H1 (cell line): Measurements from ENCODE around the gene SUSD5. TPM values are rescaled to one million over a fixed set of nuclear protein-coding genes. Genes with fewer than 3 reads are reported as not detected.

Source experiments
- CTCF ChIA-PET: fragments of 300-600 bp; sonication (Branson Sonifier 250); formaldehyde crosslinking; loops from one replicate; lab custom pipeline; 2021; ENCODE audit not compliant: partially characterized antibody; lab: Charles Lee
- POLR2A ChIA-PET: fragments of 300-600 bp; sonication (Branson Sonifier 250); formaldehyde crosslinking; loops from one replicate; lab custom pipeline; 2021; ENCODE audit warnings: inconsistent platforms; ENCODE audit not compliant: partially characterized antibody; lab: Charles Lee
- DNase-seq, 2 experiments: peaks; one replicate each; pipeline versions ENCODE4 v3.0.0 to v3.0.0-alpha.2; 2010 to 2022; ENCODE audit warnings: low spot score in 2 of 2, low read depth in 1 of 2, mixed read lengths in 1 of 2
- FAIRE-seq: peaks from 2 replicates; lab custom pipeline; 2011; peaks lifted over from hg19 to GRCh38; lab: Jason Lieb, UNC
- H2AFZ ChIP-seq: 2 replicates; pipeline ENCODE4 v1.8.1; 2012; ENCODE audit warnings: low read length, inconsistent platforms
- H2AK5ac ChIP-seq: 2 replicates; pipeline ENCODE4 v1.6.1; 2013; ENCODE audit warnings: low read depth, low read length
- H2BK120ac ChIP-seq: replicated peaks from 2 replicates; pipeline ENCODE3; 2013; ENCODE audit warnings: low read depth, low read length, inconsistent platforms
- H2BK12ac ChIP-seq: 2 replicates; pipeline ENCODE4 v1.6.1; 2013; ENCODE audit warnings: low read depth, low read length
- H2BK15ac ChIP-seq: 2 replicates; pipeline ENCODE4 v1.6.1; 2013; ENCODE audit warnings: low read length
- H2BK20ac ChIP-seq: 2 replicates; pipeline ENCODE4 v1.6.1; 2013; ENCODE audit warnings: low read length
- H2BK5ac ChIP-seq: 2 replicates; pipeline ENCODE4 v1.6.1; 2013; ENCODE audit warnings: low read depth, low read length
- H3K14ac ChIP-seq: 2 replicates; pipeline ENCODE4 v1.6.1; 2013; ENCODE audit warnings: inconsistent platforms; ENCODE audit not compliant: insufficient read length
- H3K18ac ChIP-seq: 2 replicates; pipeline ENCODE4 v1.6.1; 2013; ENCODE audit warnings: low read length; ENCODE audit errors: extremely low read depth
- H3K23ac ChIP-seq: 2 replicates; pipeline ENCODE4 v1.6.1; 2013; ENCODE audit warnings: inconsistent platforms; ENCODE audit not compliant: insufficient read length
- H3K23me2 ChIP-seq: 2 replicates; pipeline ENCODE4 v1.6.1; 2013; ENCODE audit warnings: low read depth, low read length
- H3K27ac ChIP-seq: 2 replicates; pipeline ENCODE4 v1.6.1; 2011; ENCODE audit warnings: low read depth, low read length, inconsistent platforms
- H3K27me3 ChIP-seq, 4 experiments: replicated peaks in 1 of 4; 1 replicate in 1 of 4; 2 replicates in 3 of 4; pipeline versions ENCODE4 v1.6.1 to v1.8.1; 2011 to 2013; ENCODE audit warnings: low read length in 3 of 4, mild to moderate bottlenecking in 3 of 4, inconsistent platforms in 2 of 4, mixed read lengths in 2 of 4, moderate library complexity in 1 of 4; ENCODE audit not compliant: control insufficient read depth in 3 of 4, insufficient read depth in 3 of 4; ENCODE audit errors: extremely low read depth in 1 of 4
- H3K36me3 ChIP-seq, 4 experiments: 2 replicates each; pipeline versions ENCODE4 v1.6.1 to v1.8.1; 2011 to 2013; ENCODE audit warnings: mild to moderate bottlenecking in 4 of 4, low read length in 3 of 4, moderate library complexity in 2 of 4, control low read depth in 1 of 4, inconsistent platforms in 1 of 4; ENCODE audit not compliant: insufficient read depth in 4 of 4, control insufficient read depth in 2 of 4
- H3K4ac ChIP-seq: replicated peaks from 2 replicates; pipeline ENCODE3; 2013; ENCODE audit warnings: low read length, low read depth, mixed read lengths, inconsistent platforms; ENCODE audit not compliant: insufficient read length
- H3K4me1 ChIP-seq, 4 experiments: replicated peaks in 1 of 4; 1 replicate in 1 of 4; 2 replicates in 3 of 4; pipeline versions ENCODE4 v1.6.1 to v1.8.1; 2011 to 2013; ENCODE audit warnings: low read length in 3 of 4, inconsistent platforms in 2 of 4, mixed read lengths in 1 of 4; ENCODE audit not compliant: insufficient read depth in 4 of 4, control insufficient read depth in 3 of 4
- H3K4me2 ChIP-seq, 2 experiments: 2 replicates each; pipeline versions ENCODE4 v1.6.1 to v1.8.1; 2011 to 2013; ENCODE audit warnings: low read depth in 2 of 2, low read length in 2 of 2, control low read depth in 1 of 2, inconsistent platforms in 1 of 2, mild to moderate bottlenecking in 1 of 2; ENCODE audit not compliant: insufficient read depth in 1 of 2
- H3K4me3 ChIP-seq, 4 experiments: fragments of 200-600, 300-600 bp in 1 of 4; sonication (generic), shearing (Covaris generic), sonication (Bioruptor Twin) in 1 of 4; 2 replicates each; pipeline versions ENCODE4 v1.5.1 to v1.8.1; 2011 to 2016; ENCODE audit warnings: low read length in 4 of 4, low read depth in 3 of 4, control low read depth in 2 of 4, inconsistent platforms in 2 of 4, mild to moderate bottlenecking in 2 of 4, mixed read lengths in 1 of 4, moderate library complexity in 1 of 4; ENCODE audit not compliant: insufficient read depth in 2 of 4; ENCODE audit errors: extremely low read depth in 1 of 4
- H3K56ac ChIP-seq: replicated peaks from 2 replicates; pipeline ENCODE3; 2013; ENCODE audit warnings: low read depth, mild to moderate bottlenecking, mixed read lengths, low read length, inconsistent platforms; ENCODE audit not compliant: insufficient read length
- H3K79me1 ChIP-seq: 2 replicates; pipeline ENCODE4 v1.6.1; 2013; ENCODE audit warnings: low read depth, low read length, control low read depth
- H3K79me2 ChIP-seq, 2 experiments: 2 replicates each; pipeline versions ENCODE4 v1.6.1 to v1.8.1; 2012 to 2013; ENCODE audit warnings: low read length in 2 of 2, mild to moderate bottlenecking in 2 of 2, inconsistent platforms in 1 of 2; ENCODE audit not compliant: insufficient read depth in 2 of 2, control insufficient read depth in 1 of 2
- H3K9ac ChIP-seq, 4 experiments: replicated peaks in 1 of 4; 1 replicate in 1 of 4; 2 replicates in 3 of 4; pipeline versions ENCODE4 v1.6.1 to v1.8.1; 2011 to 2013; ENCODE audit warnings: low read depth in 3 of 4, low read length in 3 of 4, control low read depth in 2 of 4, mild to moderate bottlenecking in 2 of 4, moderate library complexity in 2 of 4, inconsistent platforms in 1 of 4; ENCODE audit errors: extremely low read depth in 1 of 4
- H3K9me3 ChIP-seq, 2 experiments: 2 replicates each; pipeline versions ENCODE4 v1.6.1 to v1.8.1; 2012 to 2013; ENCODE audit warnings: mild to moderate bottlenecking in 2 of 2, moderate library complexity in 2 of 2, control low read depth in 1 of 2, inconsistent platforms in 1 of 2, low read depth in 1 of 2, low read length in 1 of 2, mixed read lengths in 1 of 2; ENCODE audit not compliant: insufficient read depth in 2 of 2
- H4K20me1 ChIP-seq, 2 experiments: replicated peaks in 1 of 2; 2 replicates each; pipeline versions ENCODE3 to v1.8.1; 2011 to 2013; ENCODE audit warnings: inconsistent platforms in 2 of 2, low read length in 2 of 2, mild to moderate bottlenecking in 1 of 2; ENCODE audit not compliant: insufficient read depth in 2 of 2, control insufficient read depth in 1 of 2
- H4K5ac ChIP-seq: 2 replicates; pipeline ENCODE4 v1.6.1; 2013; ENCODE audit warnings: low read length, low read depth, mixed read lengths, inconsistent platforms; ENCODE audit not compliant: insufficient read length
- H4K8ac ChIP-seq: 2 replicates; pipeline ENCODE4 v1.8.0; 2013; ENCODE audit warnings: mild to moderate bottlenecking, moderate library complexity, low read length, inconsistent platforms; ENCODE audit not compliant: insufficient read depth; ENCODE audit errors: extremely low read depth
- H4K91ac ChIP-seq: replicated peaks from 2 replicates; pipeline ENCODE3; 2013; ENCODE audit warnings: low read length, mixed read lengths, inconsistent platforms; ENCODE audit not compliant: insufficient read length
- E2F6 ChIP-seq: IDR thresholded peaks from 2 replicates; pipeline ENCODE4 v1.6.1; 2012; ENCODE audit warnings: inconsistent platforms
- MAFK ChIP-seq: IDR thresholded peaks from 2 replicates; pipeline ENCODE4 v1.6.1; 2012; ENCODE audit warnings: low read depth, mild to moderate bottlenecking, improper control_type of control experiment, low read length
- POLR2AphosphoS5 ChIP-seq: IDR thresholded peaks from 2 replicates; pipeline ENCODE4 v1.6.1; 2011; ENCODE audit warnings: low read depth, low read length
- RXRA ChIP-seq: IDR thresholded peaks from 2 replicates; pipeline ENCODE4 v1.6.1; 2011; ENCODE audit warnings: low read depth, mild to moderate bottlenecking, low read length, moderate library complexity; ENCODE audit not compliant: insufficient read depth
- SRF ChIP-seq: IDR thresholded peaks from 2 replicates; pipeline ENCODE4 v1.6.1; 2011; ENCODE audit warnings: mild to moderate bottlenecking, low read depth, low read length, moderate library complexity
- WGBS, 2 experiments: shearing (Covaris generic) in 1 of 2; methylation state at CpG; one replicate each; pipeline versions ENCODE4 v1.1.6 to v1.1.7; 2013 to 2015; ENCODE audit warnings: low lambda C conversion rate in 2 of 2, mixed read lengths in 2 of 2, inconsistent platforms in 1 of 2, low coverage in 1 of 2, missing lambda C conversion rate in 1 of 2; ENCODE audit not compliant: insufficient replicate concordance in 2 of 2, insufficient coverage in 1 of 2, insufficient read length in 1 of 2; ENCODE audit errors: extremely low coverage in 1 of 2, missing lambda C conversion rate in 1 of 2; 5-methylcytosine and 5-hydroxymethylcytosine counted together
- polyA plus RNA-seq, 7 experiments: library from polyadenylated mRNA; depleted of rRNA in 3 of 7; stranded (reverse) in 5 of 7; unstranded in 2 of 7; fragments of >200 nt in 5 of 7; fragments of 200-250 nt in 2 of 7; gene quantifications; 1 replicate in 5 of 7; 2 replicates in 1 of 7; 4 replicates in 1 of 7; pipeline versions ENCODE4 v1.2.1 to v1.2.3, GENCODE V29; 2011 to 2013; ENCODE audit warnings: missing spikeins in 2 of 7, mixed read lengths in 2 of 7
- total RNA-seq: library from RNA; stranded (reverse); fragmentation: NEBNext Ultra II Directional; extraction: Animal tissue kit (Norgen Biotek cat#: 25700); gene quantifications from 2 replicates; pipeline ENCODE4 v1.2.1, GENCODE V29; 2021

SUSD5 gene
- total and polyA plus RNA-seq, 2 of the 8 experiments (the other 6 are each of a cell fraction or from before 2014, with no cell fraction given) = 0.92 to 3.3 TPM

- Histone ChIP-seq H2BK20ac (no peak overlapping the region), H4K20me1 (peaks cover 0 to 2% of the 10 kb centered on the region in 2 experiments), H3K36me3 (peaks cover 5 to 27% (median 12%) of the 10 kb centered on the region in 4 experiments), H4K5ac (no peak overlapping the region), H3K23ac (no peak overlapping the region), H3K4ac (no peak overlapping the region), H3K9ac (no peak overlapping the region), H2AK5ac (no peak overlapping the region), H2BK12ac (no peak overlapping the region), H3K27ac (no peak overlapping the region), H3K18ac (no peak overlapping the region), H2BK120ac (no peak overlapping the region), H2BK5ac (no peak overlapping the region), H2AFZ (no peak overlapping the region), H4K8ac (no peak overlapping the region), H3K4me2 (no peak overlapping the region), H3K56ac (no peak overlapping the region), H3K27me3 (no peaks in the 10 kb centered on the region), H3K23me2 (no peaks in the 10 kb centered on the region), H3K9me3 (no peaks in the 10 kb centered on the region), H3K14ac (no peak overlapping the region), H3K79me1 (no peaks in the 10 kb centered on the region), H4K91ac (no peak overlapping the region), H2BK15ac (no peak overlapping the region), H3K4me1 (peaks cover 0 to 6% (median 5%) of the 10 kb centered on the region in 4 experiments; a peak in 6 of 7 replicates), H3K4me3 (no peak overlapping the region), H3K79me2 (no peaks in the 10 kb centered on the region)
- FAIRE-seq (no peak), DNase-seq (no peak)
- ChIA-PET POLR2A (interaction anchor here (0.7 kb wide), 1 partner anchor 476 kb away, joined by 3 read pairs; no protein-coding TSS in a partner anchor), CTCF (interaction anchor here (0.6 to 5.4 kb wide), 8 partner anchors 11 to 280 kb away, joined by 3 to 104 read pairs (median 13); no protein-coding TSS in a partner anchor)
- WGBS, 2 experiments = 91% methylated on average over 2 of the region's 2 CpGs; no CpG with 5 or more reads in 1 of the 2 experiments
- TF ChIP-seq SRF (no peak), MAFK (no peak), RXRA (no peak), E2F6 (no peak), POLR2AphosphoS5 (no peak)
Observed at GRCh38 chr3:33130144-33130543, 88.5 kb downstream of the SUSD5 start.
